SU-DHL-6 (cell line): ENCODE measurements around the gene CLIC4.

Experiments used
- H2AFZ ChIP-seq: fragments of 200-600 bp; sonication (generic); 2 replicates; pipeline ENCODE4 v1.6.1; 2014; ENCODE audit warnings: low read depth, mild to moderate bottlenecking, moderate library complexity, mixed read lengths, antibody characterized with exemption, low read length; ENCODE audit not compliant: severe bottlenecking
- H3F3A ChIP-seq: fragments of 200-600 bp; shearing (Covaris generic); 2 replicates; pipeline ENCODE4 v1.6.0; 2016; ENCODE audit warnings: antibody characterized with exemption, mild to moderate bottlenecking; ENCODE audit not compliant: insufficient read depth
- H3K27ac ChIP-seq: fragments of 200-600 bp; sonication (generic); 2 replicates; pipeline ENCODE4 v1.5.1; 2016; ENCODE audit warnings: low read depth, mild to moderate bottlenecking, low read length, moderate library complexity, mixed read lengths
- H3K27me3 ChIP-seq: fragments of 200-600 bp; sonication (generic), shearing (Covaris generic); 2 replicates; pipeline ENCODE4 v1.6.0; 2014; ENCODE audit warnings: mild to moderate bottlenecking, low read length
- H3K36me3 ChIP-seq: fragments of 200-600 bp; sonication (generic); 2 replicates; pipeline ENCODE4 v1.6.1; 2014; ENCODE audit warnings: mild to moderate bottlenecking, low read length, mixed read lengths
- H3K4me2 ChIP-seq: fragments of 300-600, 200-600 bp; shearing (Covaris generic), sonication (generic); 2 replicates; pipeline ENCODE4 v1.6.0; 2014; ENCODE audit warnings: low read length, low read depth, mild to moderate bottlenecking; ENCODE audit not compliant: poor library complexity, severe bottlenecking
- H3K4me3 ChIP-seq: fragments of 200-600 bp; sonication (generic); 2 replicates; pipeline ENCODE4 v1.5.1; 2014; ENCODE audit warnings: antibody characterized with exemption, low read length, mild to moderate bottlenecking, mixed read lengths; ENCODE audit not compliant: insufficient read depth, poor library complexity, severe bottlenecking
- H3K79me2 ChIP-seq: fragments of 200-600 bp; sonication (generic); 2 replicates; pipeline ENCODE4 v1.6.1; 2014; ENCODE audit warnings: mild to moderate bottlenecking, low read length, moderate library complexity; ENCODE audit not compliant: insufficient read depth
- H3K9ac ChIP-seq: fragments of 200-600 bp; sonication (generic); 2 replicates; pipeline ENCODE4 v1.7.0; 2014; ENCODE audit warnings: mild to moderate bottlenecking, low read length
- H3K9me2 ChIP-seq: fragments of 200-600 bp; sonication (generic); replicated peaks from 2 replicates; pipeline ENCODE4 v1.6.1; 2014; ENCODE audit warnings: low read length; ENCODE audit not compliant: insufficient read depth
- H3K9me3 ChIP-seq: fragments of 200-600 bp; sonication (generic); 2 replicates; pipeline ENCODE4 v1.6.1; 2014; ENCODE audit warnings: low read length, mixed read lengths; ENCODE audit not compliant: insufficient read depth
- H4K20me1 ChIP-seq: fragments of 200-600 bp; sonication (generic); 2 replicates; pipeline ENCODE4 v1.6.1; 2014; ENCODE audit warnings: low read depth, mild to moderate bottlenecking, antibody characterized with exemption, low read length, moderate library complexity, mixed read lengths
- EZH2phosphoT487 ChIP-seq: fragments of 200-600 bp; sonication (generic), shearing (Covaris generic); conservative IDR thresholded peaks from 2 replicates; pipeline ENCODE4 v1.6.1; 2018; ENCODE audit warnings: mild to moderate bottlenecking, antibody characterized with exemption, low read length, moderate library complexity, mixed read lengths
- TF ChIP-seq, protein P1 (sequence below): fragments of 200-600 bp; sonication (generic); IDR thresholded peaks from one replicate; pipeline ENCODE4 v1.5.1; 2017; ENCODE audit warnings: antibody characterized with exemption, mild to moderate bottlenecking, low read length, moderate library complexity; ENCODE audit not compliant: insufficient read depth, poor library complexity, severe bottlenecking

The CLIC4 gene

DNA sequence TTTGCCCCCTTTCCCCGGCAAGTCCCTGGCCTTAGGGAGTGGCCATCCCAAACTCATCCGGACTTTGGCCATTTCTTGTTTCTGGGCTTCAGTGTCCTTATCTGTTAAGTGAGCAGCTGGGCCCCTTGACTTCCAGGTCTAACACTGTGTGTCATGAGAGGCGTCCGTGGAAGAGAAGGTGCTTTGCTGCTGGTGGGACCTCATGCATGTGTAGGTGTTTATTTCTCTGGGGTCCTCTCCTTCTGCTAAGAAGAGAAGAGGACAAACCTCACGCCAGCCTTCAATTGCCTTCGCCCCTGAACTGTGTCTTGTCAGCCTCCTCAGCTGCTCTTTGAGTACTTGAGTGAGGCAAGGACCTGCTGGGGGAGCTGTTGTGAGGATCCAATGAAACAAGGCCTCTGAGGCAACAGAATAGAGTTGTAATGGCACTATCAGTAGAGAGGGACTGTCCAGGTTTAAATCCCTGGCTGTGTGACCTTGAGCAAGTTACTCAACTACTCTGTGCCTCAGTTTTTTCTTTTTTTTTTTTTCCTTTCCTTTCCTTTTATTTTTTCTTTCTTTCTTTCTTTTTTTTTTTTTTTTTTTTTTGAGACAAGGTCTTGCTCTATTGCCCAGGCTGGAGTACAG lies 112.4 kb downstream of the CLIC4 start:
- no peaks in the 10 kb centered on the region for H3F3A ChIP-seq
- no peaks in the 10 kb centered on the region for H3K79me2 ChIP-seq
- H3K9me3 ChIP-seq, result no peaks in the 10 kb centered on the region
- H3K27ac ChIP-seq, result no peak overlapping the region
- no peak overlapping the region for H3K4me2 ChIP-seq
- H4K20me1 ChIP-seq, result no peaks in the 10 kb centered on the region
- no peaks in the 10 kb centered on the region for H3K36me3 ChIP-seq
- no peak overlapping the region for H3K9ac ChIP-seq
- no peaks in the 10 kb centered on the region for H3K9me2 ChIP-seq
- no peak overlapping the region for H3K4me3 ChIP-seq
- H2AFZ ChIP-seq, result no peak overlapping the region
- no peaks in the 10 kb centered on the region for H3K27me3 ChIP-seq
- TF ChIP-seq, protein P1, sequence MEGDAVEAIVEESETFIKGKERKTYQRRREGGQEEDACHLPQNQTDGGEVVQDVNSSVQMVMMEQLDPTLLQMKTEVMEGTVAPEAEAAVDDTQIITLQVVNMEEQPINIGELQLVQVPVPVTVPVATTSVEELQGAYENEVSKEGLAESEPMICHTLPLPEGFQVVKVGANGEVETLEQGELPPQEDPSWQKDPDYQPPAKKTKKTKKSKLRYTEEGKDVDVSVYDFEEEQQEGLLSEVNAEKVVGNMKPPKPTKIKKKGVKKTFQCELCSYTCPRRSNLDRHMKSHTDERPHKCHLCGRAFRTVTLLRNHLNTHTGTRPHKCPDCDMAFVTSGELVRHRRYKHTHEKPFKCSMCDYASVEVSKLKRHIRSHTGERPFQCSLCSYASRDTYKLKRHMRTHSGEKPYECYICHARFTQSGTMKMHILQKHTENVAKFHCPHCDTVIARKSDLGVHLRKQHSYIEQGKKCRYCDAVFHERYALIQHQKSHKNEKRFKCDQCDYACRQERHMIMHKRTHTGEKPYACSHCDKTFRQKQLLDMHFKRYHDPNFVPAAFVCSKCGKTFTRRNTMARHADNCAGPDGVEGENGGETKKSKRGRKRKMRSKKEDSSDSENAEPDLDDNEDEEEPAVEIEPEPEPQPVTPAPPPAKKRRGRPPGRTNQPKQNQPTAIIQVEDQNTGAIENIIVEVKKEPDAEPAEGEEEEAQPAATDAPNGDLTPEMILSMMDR, result no peak
- TF ChIP-seq EZH2phosphoT487, result no peak

DNA sequence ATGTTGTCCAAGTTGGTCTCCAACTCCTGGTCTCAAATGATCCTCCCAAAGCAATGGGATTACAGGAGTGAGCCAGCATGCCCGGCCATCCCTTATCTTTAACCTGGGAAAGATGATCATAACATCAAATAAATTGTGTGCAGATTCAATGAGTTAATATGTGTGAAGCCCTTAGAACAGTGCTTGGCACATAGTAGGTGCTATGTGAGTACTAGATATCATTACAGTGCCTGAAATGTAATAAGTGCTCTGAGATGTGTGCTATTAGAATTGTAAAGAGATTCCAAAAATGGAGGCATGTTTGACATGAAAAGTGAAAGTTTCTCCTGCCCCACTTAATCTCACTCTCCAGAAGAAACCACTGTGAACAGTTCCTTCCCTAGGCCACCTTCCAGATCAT lies 113.0 kb downstream of the CLIC4 start:
- H3F3A ChIP-seq, result no peaks in the 10 kb centered on the region
- no peak overlapping the region for H3K9ac ChIP-seq
- H2AFZ ChIP-seq, result no peak overlapping the region
- no peaks in the 10 kb centered on the region for H3K36me3 ChIP-seq
- no peaks in the 10 kb centered on the region for H3K27me3 ChIP-seq
- H3K9me3 ChIP-seq, result no peaks in the 10 kb centered on the region
- no peaks in the 10 kb centered on the region for H3K79me2 ChIP-seq
- H3K9me2 ChIP-seq, result no peaks in the 10 kb centered on the region
- TF ChIP-seq EZH2phosphoT487, result no peak
- TF ChIP-seq, protein P1, result no peak
- no peak overlapping the region for H3K27ac ChIP-seq
- H3K4me3 ChIP-seq, result no peak overlapping the region
- H4K20me1 ChIP-seq, result no peaks in the 10 kb centered on the region
- no peak overlapping the region for H3K4me2 ChIP-seq

DNA sequence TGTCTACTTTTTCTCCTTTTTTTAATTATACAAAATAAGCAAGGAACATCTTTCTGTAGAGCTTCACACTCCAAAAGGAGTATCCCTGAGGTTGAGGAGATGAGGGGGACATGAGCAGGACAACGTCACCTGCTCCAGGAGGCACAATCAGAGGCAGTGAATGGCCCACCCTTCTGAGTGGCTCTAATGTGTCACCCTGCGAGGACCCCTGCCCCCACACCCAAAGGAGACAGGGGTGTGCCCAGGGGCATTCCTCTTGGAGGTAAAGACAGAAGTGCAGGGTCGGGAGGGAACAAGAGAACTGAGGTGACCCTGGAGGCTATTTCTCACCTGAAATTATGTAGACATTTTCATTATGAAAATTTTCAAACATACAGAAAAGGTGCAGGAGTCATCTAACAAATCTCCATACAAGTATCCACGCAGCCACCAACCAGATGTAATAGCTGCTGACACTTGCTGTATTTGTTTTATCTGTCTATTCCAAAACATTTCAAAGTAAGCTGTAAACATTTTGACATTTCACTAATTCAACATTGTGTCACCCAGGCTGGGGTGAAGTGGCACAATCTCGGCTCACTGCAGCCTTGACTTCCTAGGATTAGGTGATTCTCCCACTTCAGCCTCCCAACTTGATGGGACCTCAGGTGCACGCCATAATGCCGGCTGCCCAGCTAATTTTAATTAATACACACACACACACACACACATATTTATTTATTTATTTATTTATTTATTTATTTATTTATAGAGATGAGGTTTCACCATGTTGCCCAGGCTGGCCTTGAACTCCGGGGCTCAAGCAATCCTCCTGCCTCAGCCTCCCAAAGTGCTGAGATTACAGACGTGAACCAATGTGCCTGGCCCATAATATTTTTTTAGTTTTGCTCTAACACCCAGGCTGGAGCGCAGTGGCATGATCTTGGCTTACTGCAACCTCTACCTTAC lies 114.1 kb downstream of the CLIC4 start:
- H3K36me3 ChIP-seq, result no peaks in the 10 kb centered on the region
- H3K27me3 ChIP-seq, result no peaks in the 10 kb centered on the region
- no peaks in the 10 kb centered on the region for H3K9me3 ChIP-seq
- H3K9ac ChIP-seq, result no peak overlapping the region
- no peak overlapping the region for H2AFZ ChIP-seq
- no peak overlapping the region for H3K4me2 ChIP-seq
- H3K79me2 ChIP-seq, result no peaks in the 10 kb centered on the region
- no peak overlapping the region for H3K27ac ChIP-seq
- no peak overlapping the region for H3K4me3 ChIP-seq
- H4K20me1 ChIP-seq, result no peaks in the 10 kb centered on the region
- TF ChIP-seq EZH2phosphoT487, result no peak
- TF ChIP-seq, protein P1, result no peak
- no peaks in the 10 kb centered on the region for H3F3A ChIP-seq
- no peaks in the 10 kb centered on the region for H3K9me2 ChIP-seq
